ENCODE data around the gene CLIC5.

DNA sequence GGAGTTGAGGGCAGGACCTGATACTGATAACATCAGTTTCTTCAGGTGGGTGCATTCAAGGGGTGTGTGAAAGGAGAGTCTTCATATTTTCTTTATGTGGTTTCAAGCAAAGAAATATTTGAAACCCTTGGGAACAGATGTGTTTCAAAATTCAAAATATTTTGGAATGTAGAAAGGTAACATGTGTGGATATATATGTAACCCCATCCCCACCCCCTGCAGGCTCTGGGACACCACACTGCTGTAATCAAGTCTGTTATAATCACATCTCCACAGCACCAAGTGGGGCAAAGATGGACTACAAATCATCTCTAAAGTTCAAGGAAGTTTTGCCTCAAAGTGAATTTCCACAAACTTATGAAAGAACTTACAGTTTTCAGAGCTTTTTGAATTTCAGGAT is 41.1 kb downstream of the CLIC5 start:
- TF ChIP-seq, protein P1, sequence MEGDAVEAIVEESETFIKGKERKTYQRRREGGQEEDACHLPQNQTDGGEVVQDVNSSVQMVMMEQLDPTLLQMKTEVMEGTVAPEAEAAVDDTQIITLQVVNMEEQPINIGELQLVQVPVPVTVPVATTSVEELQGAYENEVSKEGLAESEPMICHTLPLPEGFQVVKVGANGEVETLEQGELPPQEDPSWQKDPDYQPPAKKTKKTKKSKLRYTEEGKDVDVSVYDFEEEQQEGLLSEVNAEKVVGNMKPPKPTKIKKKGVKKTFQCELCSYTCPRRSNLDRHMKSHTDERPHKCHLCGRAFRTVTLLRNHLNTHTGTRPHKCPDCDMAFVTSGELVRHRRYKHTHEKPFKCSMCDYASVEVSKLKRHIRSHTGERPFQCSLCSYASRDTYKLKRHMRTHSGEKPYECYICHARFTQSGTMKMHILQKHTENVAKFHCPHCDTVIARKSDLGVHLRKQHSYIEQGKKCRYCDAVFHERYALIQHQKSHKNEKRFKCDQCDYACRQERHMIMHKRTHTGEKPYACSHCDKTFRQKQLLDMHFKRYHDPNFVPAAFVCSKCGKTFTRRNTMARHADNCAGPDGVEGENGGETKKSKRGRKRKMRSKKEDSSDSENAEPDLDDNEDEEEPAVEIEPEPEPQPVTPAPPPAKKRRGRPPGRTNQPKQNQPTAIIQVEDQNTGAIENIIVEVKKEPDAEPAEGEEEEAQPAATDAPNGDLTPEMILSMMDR (IDR thresholded peaks at IDR 0.05) = no peak
- TF ChIP-seq POLR2A (IDR thresholded peaks at IDR 0.05) = no peak

All from esophagus squamous epithelium (tissue), 4 donors.